GM21515 (cell line): ENCODE results near the gene ARMC9.
A peak's percentile ranks its signal among the peaks of the same experiment; 100 is the strongest.

Experiments used
- ATAC-seq: cut with Tn5 transposase; IDR thresholded peaks from one replicate; pipeline ENCODE4 v1.9.1; 2021; ENCODE audit not compliant: unreplicated experiment

Gene ARMC9

DNA sequence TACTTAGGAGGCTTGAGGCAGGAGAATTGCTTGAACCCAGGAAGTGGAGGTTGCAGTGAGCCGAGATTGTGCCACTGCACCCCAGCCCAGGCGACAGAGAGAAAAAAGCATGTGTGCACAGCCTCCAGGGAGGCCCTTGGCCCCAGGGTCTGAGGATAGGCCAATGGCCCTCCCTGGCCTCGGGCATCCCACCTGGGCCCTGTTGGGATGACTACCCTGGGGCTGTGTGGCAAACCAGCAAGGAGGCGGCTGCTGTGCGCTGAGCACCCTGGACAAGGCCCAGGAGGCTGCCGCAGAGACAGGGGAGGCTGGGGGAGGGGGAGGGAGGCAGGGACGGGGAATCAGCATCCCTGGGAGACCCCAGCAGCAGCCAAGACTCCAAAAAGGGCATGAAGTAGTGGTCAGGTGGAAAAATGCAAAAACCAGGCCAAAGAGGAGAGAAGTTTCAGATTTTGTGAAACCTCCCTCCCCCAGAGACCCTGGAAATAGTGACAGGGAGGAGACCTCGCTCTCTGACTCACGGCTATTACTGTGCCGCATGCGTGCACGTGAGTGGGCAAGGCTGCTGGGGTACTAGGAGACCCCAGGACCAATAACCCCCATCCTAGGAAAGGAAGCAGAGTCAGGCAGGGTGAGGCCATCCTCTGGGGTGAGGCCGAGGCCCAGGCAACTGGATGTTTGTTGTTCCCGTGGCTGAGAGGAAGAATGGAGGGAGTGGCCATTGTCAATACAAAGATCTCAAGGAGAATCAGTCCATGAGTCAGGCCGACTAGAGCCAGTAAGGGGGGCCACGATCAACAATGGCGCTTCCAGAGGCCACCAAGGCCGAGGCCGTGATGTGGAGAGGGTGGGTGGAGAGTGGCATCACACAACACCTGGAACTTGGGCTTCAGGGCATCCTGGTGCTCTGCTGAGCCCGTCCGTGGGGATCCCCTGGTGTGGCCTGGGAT, 181.1 kb downstream of the ARMC9 start:
- no peak for ATAC-seq

GRCh38 chr2:231380307-231380706, 181.9 kb downstream of the ARMC9 start:
- ATAC-seq, result no peak

DNA sequence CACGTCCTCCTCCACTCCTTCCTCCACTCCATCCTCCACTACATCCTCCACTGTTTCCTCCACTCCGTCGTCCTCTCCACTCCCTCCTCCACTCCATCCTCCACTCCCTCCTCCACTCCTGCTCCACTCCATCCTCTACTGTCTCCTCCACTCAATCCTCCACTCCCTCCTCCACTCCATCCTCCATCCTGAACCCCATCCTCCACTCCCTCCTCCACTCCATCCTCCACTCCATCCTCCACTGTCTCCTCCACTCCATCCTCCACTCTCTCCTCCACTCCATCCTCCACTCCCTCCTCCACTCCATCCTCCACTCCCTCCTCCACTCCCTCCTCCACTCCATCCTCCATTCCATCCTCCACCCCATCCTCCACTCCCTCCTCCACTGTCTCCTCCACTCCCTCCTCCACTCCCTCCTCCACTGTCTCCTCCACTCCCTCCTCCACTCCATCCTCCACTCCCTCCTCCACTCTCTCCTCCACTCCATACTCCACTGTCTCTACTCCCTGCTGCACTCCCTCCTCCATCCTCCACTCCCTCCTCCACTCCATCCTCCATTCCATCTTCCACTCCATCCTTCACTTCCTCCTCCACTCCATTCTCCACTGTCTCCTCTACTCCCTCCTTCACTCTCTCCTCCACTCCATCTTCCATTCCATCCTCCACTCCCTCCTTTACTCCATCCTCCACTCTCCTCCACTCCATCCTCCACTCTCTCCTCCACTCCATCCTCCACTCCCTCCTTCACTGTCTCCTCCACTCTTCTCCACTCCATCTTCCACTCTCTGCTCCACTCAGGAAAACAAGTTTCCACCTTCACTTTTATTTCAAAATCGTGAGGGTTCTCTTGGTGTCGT, 182.8 kb downstream of the ARMC9 start:
- no peak for ATAC-seq

DNA sequence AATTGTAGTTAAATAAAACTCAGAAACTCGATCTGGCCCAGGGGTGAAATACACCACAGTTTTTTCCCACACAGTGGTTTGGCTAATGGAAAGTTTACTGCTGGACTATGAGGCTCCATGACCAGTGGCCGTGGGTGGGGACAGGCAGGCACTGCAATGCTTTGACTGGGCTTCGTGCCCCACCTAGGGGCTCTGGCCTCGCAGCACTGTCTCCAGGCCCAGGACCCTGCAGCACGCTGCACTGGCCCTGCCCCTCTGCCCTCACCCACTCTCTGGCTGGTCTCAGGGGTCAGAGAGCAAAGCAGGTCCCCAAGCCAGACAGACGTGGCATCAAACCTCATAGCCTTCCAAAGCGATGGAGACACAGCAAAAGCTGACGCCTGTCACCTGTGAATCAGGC, 183.7 kb downstream of the ARMC9 start:
- ATAC-seq, result no peak

GRCh38 chr2:231383416-231384108, 185.1 kb downstream of the ARMC9 start:
- no peak for ATAC-seq

GRCh38 chr2:231384109-231384435, 185.6 kb downstream of the ARMC9 start:
- ATAC-seq, result no peak

- ATAC-seq, result no peak
Measured at GRCh38 chr2:231384970-231385369, 186.5 kb downstream of the ARMC9 start.

DNA sequence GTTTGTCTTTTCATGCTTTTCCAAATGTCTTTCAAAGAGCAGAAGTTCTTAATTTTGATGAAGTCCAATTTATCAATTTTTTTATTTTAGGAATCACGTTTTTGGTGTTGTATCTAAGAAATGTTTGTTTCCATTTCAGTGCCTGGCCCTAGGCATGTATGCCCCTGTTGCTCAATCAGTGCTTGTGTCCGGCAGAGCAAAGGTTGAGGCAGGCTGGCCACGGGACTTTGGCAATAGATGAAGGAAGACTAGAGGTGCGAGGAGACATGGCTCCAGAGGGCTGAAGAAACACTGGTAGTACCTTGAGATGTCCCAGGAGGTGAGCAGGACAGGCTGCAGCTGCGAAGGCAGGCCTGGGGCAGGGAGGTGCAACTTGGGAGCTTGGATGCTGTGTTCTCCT, 187.0 kb downstream of the ARMC9 start:
- ATAC-seq, result no peak

GRCh38 chr2:231386446-231386845, 188.0 kb downstream of the ARMC9 start:
- ATAC-seq, result no peak

GRCh38 chr2:231387904-231388724, 189.7 kb downstream of the ARMC9 start:
- no peak for ATAC-seq

- ATAC-seq, result no peak
Measured at GRCh38 chr2:231388725-231389346, 190.4 kb downstream of the ARMC9 start.

GRCh38 chr2:231390667-231391066, 192.2 kb downstream of the ARMC9 start:
- no peak for ATAC-seq

DNA sequence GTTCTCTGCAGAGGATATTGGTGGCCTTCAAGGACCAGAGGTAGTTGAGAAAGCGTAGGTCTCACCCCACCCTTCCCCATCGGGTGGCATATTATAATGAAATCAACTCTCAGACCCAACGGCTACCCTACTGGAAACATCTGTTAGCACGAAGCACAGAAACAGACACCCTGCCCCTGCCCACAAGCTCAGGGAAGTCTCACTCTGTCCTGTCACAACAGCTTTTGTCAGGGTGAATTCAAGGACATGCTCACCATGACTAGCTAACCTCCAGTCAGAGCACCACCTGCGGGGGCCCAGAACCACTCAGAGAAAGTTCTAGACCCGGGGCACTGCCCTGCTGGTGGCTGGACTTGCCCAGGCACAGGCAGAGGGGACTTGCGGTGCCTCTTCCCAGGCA, 193.6 kb downstream of the ARMC9 start:
- no peak for ATAC-seq

DNA sequence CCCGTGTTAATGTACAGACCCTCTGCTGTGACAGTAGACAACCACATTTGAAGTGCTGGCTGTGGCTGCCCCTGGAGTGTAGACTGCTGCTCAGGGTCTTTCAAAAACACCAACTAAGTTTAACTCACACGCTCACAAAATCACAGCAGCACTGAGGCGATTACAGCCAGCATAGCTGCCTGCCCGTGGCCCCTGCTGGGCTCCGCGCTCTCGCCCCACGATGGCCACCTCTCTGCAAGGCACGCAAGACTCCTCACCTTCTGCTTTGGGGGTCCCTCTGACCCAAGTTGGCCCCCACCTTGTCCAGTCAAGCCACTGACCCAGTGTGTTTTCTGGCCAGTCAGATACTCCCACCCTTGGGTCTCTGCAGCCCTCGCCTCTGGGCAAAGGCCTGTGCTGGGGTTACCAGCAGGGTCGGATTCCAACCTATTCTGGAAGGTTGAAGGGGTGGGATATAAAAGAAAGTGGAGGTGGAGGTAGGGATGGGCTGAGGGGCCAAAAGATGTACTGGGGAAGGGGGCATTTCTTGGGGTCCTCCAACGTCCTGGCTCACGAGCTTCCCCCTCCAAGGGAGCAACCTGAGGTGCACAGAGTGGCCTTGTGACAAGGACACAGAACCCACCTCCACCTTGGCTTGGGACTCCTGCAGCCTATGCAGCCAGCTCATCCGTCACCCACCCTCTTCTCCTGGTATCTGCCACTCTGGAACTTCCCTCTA, 194.2 kb downstream of the ARMC9 start:
- no peak for ATAC-seq

- ATAC-seq, result no peak
Measured at GRCh38 chr2:231393149-231394131, 195.0 kb downstream of the ARMC9 start.

DNA sequence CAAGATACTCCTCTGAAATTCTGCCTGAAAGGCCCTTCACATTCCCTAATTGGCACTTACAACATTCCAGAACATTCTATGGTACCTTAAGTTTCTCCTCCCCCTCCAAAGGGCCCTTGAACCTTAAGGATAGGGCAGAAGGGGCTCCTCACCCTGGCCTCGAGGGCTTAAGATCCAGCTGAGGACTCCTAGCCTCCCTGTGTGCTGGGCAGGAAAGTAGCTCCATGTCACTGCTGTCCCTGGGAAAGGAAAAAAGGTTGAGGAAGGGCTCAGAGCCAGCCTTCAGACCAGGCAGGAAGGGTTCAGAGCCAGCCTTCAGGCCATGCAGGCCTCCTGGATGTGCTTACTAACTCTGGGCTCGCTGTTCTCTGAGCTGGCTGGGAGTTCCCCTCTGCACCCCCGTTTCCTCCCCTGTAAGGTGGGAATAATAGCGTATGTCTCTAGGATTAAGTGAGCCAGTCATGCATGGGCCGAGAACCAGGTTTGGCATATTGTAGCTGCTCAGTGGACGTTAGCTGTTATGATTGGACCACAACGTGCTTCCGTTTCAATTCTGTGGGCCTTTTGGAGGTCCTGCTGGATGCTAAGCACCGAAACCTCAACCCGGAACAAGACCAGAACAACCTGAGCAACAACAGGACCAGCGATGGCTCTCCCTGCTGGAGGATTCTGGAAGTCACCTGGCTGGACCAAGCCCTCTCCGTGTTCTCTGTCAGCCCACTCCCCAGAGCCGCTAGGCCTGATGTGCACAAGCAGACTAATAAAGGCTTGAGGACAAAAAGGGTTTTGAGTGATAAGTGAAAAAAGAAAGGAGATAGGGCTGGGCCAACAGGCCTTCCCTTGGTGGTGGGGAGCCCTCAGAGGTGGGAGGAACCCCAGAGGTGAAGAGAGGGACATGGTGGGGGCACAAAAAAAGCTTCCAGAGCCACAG, 196.0 kb downstream of the ARMC9 start:
- peak; percentile 51 for ATAC-seq
